NCI-H1417 treated with DMSO at 0.1 percent for 48 hours (cell line): ENCODE results near the gene OR4A16.

Source experiments
- DNase-seq: peaks from one replicate; lab custom pipeline; 2025; lab: John Stamatoyannopoulos, UW

The OR4A16 gene

GRCh38 chr11:55342901-55343300 lies at the start of gene OR4A16:
TSS of gene OR4A16 (plus strand) at chr11:55343201. CDS start at chr11:55343201, 0 bp downstream.
- DNase-seq: no peak

GRCh38 chr11:55324500-55324899 lies 18.5 kb upstream of the OR4A16 start:
- no peak for DNase-seq

- no peak for DNase-seq
These were observed 2.3 kb downstream of the OR4A16 start for GRCh38 chr11:55345306-55345705.

- no peak for DNase-seq
These were observed 6.0 kb downstream of the OR4A16 start for GRCh38 chr11:55349032-55349431.

- no peak for DNase-seq
These were observed 14.7 kb downstream of the OR4A16 start for GRCh38 chr11:55357560-55358184.

- no peak for DNase-seq
These were observed 24.7 kb downstream of the OR4A16 start, which contains the start of gene OR4A15 for GRCh38 chr11:55367674-55368073. TSS of gene OR4A15 (plus strand) at chr11:55367974. CDS start at chr11:55367974, 0 bp downstream.
